ENCODE results near the gene KRTAP2-1. TPM values are rescaled to one million over a fixed set of nuclear protein-coding genes. Genes with fewer than 3 reads are reported as not detected.
"Not testable (repeated sequence)": the region's sequence is repeated elsewhere in the genome, so short reads cannot be mapped to it uniquely, and the experiment has no call there.

Gene KRTAP2-1
- total RNA-seq, 2 experiments from 2014 or later: not detected

- peaks cover 18% of the 10 kb centered on the region for H3K27me3 Mint-ChIP-seq
- H3K36me3 Mint-ChIP-seq (ENCODE audit: low read depth); H3K27ac Mint-ChIP-seq; H3K4me1 Mint-ChIP-seq; H3K9me3 Mint-ChIP-seq; H3K4me3 Mint-ChIP-seq; DNase-seq; POLR2A ChIA-PET: not testable (repeated sequence)
- CTCF ChIA-PET: interaction anchor here (0.6 kb wide), 1 partner anchor 123 kb away, joined by 4 read pairs; no protein-coding TSS in a partner anchor
These were observed 18.0 kb upstream of the KRTAP2-1 start for GRCh38 chr17:41065016-41065689.

DNA sequence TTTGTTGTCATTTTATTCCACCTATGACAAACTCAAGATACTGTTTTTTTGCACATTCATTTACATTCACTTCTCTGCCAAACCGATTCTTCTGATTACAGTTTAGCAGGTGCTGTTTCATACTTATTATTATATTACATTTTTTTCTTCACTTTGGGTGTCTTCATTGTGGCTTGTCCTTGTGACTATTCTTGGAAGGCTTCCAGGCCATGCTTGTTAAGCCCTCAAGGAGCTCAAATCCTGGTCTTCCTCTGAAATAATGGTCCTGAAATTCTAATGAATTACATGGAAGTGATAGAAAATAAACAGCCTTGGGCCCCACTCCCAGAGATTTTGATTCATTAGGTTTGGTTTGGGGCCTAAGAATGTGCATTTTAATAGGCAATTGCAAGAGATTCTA, 17.2 kb upstream of the KRTAP2-1 start:
- POLR2A ChIA-PET: no interaction called here
- CTCF ChIA-PET: interaction anchor here (0.6 kb wide), 1 partner anchor 124 kb away, joined by 4 read pairs; no protein-coding TSS in a partner anchor

GRCh38 chr17:41063449-41063848, 16.3 kb upstream of the KRTAP2-1 start:
- H3K36me3 Mint-ChIP-seq (ENCODE audit: low read depth): no peaks in the 10 kb centered on the region
- ChIA-PET CTCF (interaction anchor here (0.9 kb wide), 1 partner anchor 259 kb away, joined by 3 read pairs; no protein-coding TSS in a partner anchor), POLR2A (no interaction called here)
- peaks cover 29% of the 10 kb centered on the region for H3K27me3 Mint-ChIP-seq
- no peak for DNase-seq
- H3K4me3 Mint-ChIP-seq: no peak overlapping the region
- H3K4me1 Mint-ChIP-seq: no peaks in the 10 kb centered on the region
- H3K9me3 Mint-ChIP-seq: no peaks in the 10 kb centered on the region
- no peak overlapping the region for H3K27ac Mint-ChIP-seq

More for the DNA sequence above, 17.2 kb upstream of the KRTAP2-1 start:
- Mint-ChIP-seq H3K4me1 (no peaks in the 10 kb centered on the region), H3K9me3 (no peaks in the 10 kb centered on the region), H3K27ac (no peak overlapping the region), H3K27me3 (peaks cover 24% of the 10 kb centered on the region), H3K36me3 (ENCODE audit: low read depth) (no peaks in the 10 kb centered on the region), H3K4me3 (no peak overlapping the region)
- no peak for DNase-seq

DNA sequence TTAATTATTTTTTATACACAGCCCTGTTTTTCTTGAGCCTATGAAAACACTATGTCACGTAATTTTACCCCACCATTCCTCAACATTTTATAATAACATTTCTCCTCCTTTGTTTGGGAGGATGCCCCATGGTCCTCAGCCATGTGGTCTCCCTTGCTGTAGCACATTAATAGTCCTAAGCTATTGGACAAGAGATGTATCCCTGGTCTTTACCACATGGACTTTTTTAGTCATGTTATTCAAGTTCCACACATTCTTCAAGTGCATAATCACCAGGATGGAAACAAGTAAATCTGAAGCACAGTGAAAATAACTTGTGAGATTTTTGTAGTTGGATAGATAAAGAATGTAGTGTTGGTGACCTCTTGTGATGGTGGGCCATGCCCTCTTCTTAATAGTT, 14.8 kb upstream of the KRTAP2-1 start:
- Mint-ChIP-seq H3K36me3 (ENCODE audit: low read depth) (no peaks in the 10 kb centered on the region), H3K4me1 (no peaks in the 10 kb centered on the region), H3K27ac (no peak overlapping the region), H3K4me3 (no peak overlapping the region), H3K9me3 (no peaks in the 10 kb centered on the region), H3K27me3 (peaks cover 36% of the 10 kb centered on the region)
- no peak for DNase-seq
- ChIA-PET POLR2A (no interaction called here), CTCF (no interaction called here)

- peaks cover 36% of the 10 kb centered on the region for H3K27me3 Mint-ChIP-seq
- no peak within 1 kb of the TSS for H3K27ac Mint-ChIP-seq
- no peaks in the 10 kb centered on the region for H3K4me1 Mint-ChIP-seq
- ChIA-PET CTCF (no interaction called here), POLR2A (no interaction called here)
- no peaks in the 10 kb centered on the region for H3K9me3 Mint-ChIP-seq
- H3K4me3 Mint-ChIP-seq: no peak within 1 kb of the TSS
- no peak for DNase-seq
- no peaks in the 10 kb centered on the region for H3K36me3 Mint-ChIP-seq (ENCODE audit: low read depth)
These were observed 13.0 kb upstream of the KRTAP2-1 start, which contains the start of gene KRTAP2-3 for GRCh38 chr17:41060052-41060604. Gene KRTAP2-3 (minus strand): TSS chr17:41060114. CDS start chr17:41060050, 64 bp downstream.

- H3K9me3 Mint-ChIP-seq; H3K36me3 Mint-ChIP-seq (ENCODE audit: low read depth); CTCF ChIA-PET; H3K4me3 Mint-ChIP-seq; H3K27ac Mint-ChIP-seq; POLR2A ChIA-PET; H3K4me1 Mint-ChIP-seq; DNase-seq: not testable (repeated sequence)
- H3K27me3 Mint-ChIP-seq: peaks cover 36% of the 10 kb centered on the region
These were observed 12.3 kb upstream of the KRTAP2-1 start for GRCh38 chr17:41059276-41060051.

DNA sequence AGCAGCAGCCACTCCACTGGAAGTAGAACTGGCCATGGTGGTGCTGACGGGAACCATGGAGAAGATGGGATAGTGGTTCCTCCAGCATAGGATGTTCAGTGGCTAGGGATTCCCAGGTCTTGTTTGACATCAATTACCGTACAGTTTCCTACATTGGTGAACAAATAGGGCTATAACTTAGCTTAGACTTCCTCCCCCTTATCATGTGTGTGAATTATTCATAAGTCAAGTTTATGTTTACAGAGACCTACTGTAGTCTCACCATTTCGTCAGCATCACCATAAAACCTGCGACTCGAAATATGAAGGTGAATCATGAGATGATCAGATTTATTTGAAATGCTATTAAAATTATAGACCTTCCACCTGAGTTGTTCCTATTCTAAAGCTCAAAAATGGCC, 11.6 kb upstream of the KRTAP2-1 start:
- ChIA-PET CTCF (no interaction called here), POLR2A (no interaction called here)
- no peaks in the 10 kb centered on the region for H3K36me3 Mint-ChIP-seq (ENCODE audit: low read depth)
- H3K4me3 Mint-ChIP-seq: no peak overlapping the region
- no peak for DNase-seq
- H3K27me3 Mint-ChIP-seq: peaks cover 36% of the 10 kb centered on the region
- no peaks in the 10 kb centered on the region for H3K4me1 Mint-ChIP-seq
- no peaks in the 10 kb centered on the region for H3K9me3 Mint-ChIP-seq
- H3K27ac Mint-ChIP-seq: no peak overlapping the region

DNA sequence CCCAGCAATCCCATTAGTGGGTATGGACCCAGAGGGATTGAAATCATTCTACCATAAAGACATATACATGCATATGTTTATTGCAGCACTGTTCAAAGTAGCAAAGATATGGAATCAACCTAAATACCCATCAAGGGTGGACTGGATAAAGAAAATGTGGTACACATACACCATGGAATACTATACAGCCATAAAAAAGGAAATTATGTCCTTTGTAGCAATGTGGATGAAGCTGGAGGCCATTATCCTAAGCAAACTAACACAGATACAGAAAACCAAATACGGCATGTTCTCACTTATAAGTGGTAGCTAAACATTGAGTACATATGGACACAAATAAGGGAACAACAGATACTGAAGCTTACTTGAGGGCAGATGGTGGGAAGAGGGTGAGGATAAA, 10.4 kb upstream of the KRTAP2-1 start:
- Mint-ChIP-seq H3K27ac (no peak overlapping the region), H3K9me3 (no peaks in the 10 kb centered on the region), H3K4me3 (no peak overlapping the region), H3K4me1 (no peaks in the 10 kb centered on the region), H3K36me3 (ENCODE audit: low read depth) (no peaks in the 10 kb centered on the region), H3K27me3 (peaks cover 38% of the 10 kb centered on the region)
- ChIA-PET CTCF (no interaction called here), POLR2A (no interaction called here)
- DNase-seq: no peak

GRCh38 chr17:41055130-41055529, 8.0 kb upstream of the KRTAP2-1 start, which contains the start of gene KRTAP2-2:
Gene KRTAP2-2 (minus strand): TSS chr17:41055230. CDS start chr17:41055211, 19 bp downstream.
- H3K4me3 Mint-ChIP-seq; H3K36me3 Mint-ChIP-seq (ENCODE audit: low read depth); DNase-seq; CTCF ChIA-PET; H3K9me3 Mint-ChIP-seq; POLR2A ChIA-PET; H3K27ac Mint-ChIP-seq; H3K4me1 Mint-ChIP-seq: not testable (repeated sequence)
- peaks cover 30% of the 10 kb centered on the region for H3K27me3 Mint-ChIP-seq

DNA sequence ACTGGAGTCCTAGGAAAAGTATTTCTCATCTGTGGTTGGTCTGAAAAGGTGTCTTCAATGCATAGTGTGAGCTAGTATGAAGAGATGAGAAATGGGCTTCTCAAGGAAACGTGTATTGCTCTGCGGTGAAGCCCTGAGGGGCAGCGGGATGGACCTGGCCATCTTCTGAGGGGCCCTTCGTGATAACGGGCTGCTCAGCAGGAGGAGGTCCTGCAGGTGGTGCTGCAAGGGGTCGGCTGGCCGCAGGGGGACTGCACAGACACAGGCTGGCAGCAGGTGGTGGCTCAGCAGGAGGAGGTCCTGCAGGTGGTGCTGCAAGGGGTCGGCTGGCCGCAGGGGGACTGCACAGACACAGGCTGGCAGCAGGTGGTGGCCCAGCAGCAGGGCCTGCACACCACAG, 7.4 kb upstream of the KRTAP2-1 start:
- POLR2A ChIA-PET; H3K4me3 Mint-ChIP-seq; H3K36me3 Mint-ChIP-seq (ENCODE audit: low read depth); DNase-seq; H3K9me3 Mint-ChIP-seq; H3K4me1 Mint-ChIP-seq; CTCF ChIA-PET; H3K27ac Mint-ChIP-seq: not testable (repeated sequence)
- H3K27me3 Mint-ChIP-seq: peaks cover 27% of the 10 kb centered on the region

- Mint-ChIP-seq H3K9me3 (no peaks in the 10 kb centered on the region), H3K27ac (no peak overlapping the region), H3K27me3 (peaks cover 23% of the 10 kb centered on the region), H3K36me3 (ENCODE audit: low read depth) (no peaks in the 10 kb centered on the region), H3K4me1 (no peaks in the 10 kb centered on the region), H3K4me3 (no peak overlapping the region)
- no peak for DNase-seq
- ChIA-PET POLR2A (no interaction called here), CTCF (no interaction called here)
These were observed 6.9 kb upstream of the KRTAP2-1 start for GRCh38 chr17:41054025-41054424.

GRCh38 chr17:41052566-41052965, 5.5 kb upstream of the KRTAP2-1 start:
- H3K9me3 Mint-ChIP-seq: no peaks in the 10 kb centered on the region
- no peak overlapping the region for H3K27ac Mint-ChIP-seq
- POLR2A ChIA-PET: no interaction called here
- no peaks in the 10 kb centered on the region for H3K4me1 Mint-ChIP-seq
- H3K4me3 Mint-ChIP-seq: no peak overlapping the region
- H3K36me3 Mint-ChIP-seq (ENCODE audit: low read depth): no peaks in the 10 kb centered on the region
- DNase-seq: no peak
- CTCF ChIA-PET: no interaction called here
- H3K27me3 Mint-ChIP-seq: peaks cover 21% of the 10 kb centered on the region

DNA sequence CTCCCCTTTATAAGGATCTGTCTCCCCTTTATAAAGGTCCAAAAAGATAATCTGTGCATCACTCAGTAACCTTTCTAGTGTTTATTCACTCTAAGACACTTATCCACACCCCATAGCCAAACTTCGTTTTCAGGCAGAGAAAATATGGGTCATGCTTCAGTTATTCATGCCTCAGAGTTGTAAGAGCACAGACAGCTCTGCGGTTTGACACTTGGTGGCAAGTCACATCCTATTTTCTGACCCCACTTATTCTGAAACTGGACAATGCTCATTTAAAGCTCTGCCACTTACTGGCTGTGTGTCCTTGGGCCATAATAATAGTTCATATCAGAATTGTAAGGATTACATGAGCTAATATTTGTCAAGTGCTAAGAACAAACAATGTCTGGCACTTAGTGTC, 2.0 kb upstream of the KRTAP2-1 start:
- CTCF ChIA-PET: no interaction called here
- peaks cover 26% of the 10 kb centered on the region for H3K27me3 Mint-ChIP-seq
- no peak overlapping the region for H3K27ac Mint-ChIP-seq
- H3K36me3 Mint-ChIP-seq (ENCODE audit: low read depth): no peaks in the 10 kb centered on the region
- no peaks in the 10 kb centered on the region for H3K9me3 Mint-ChIP-seq
- POLR2A ChIA-PET: no interaction called here
- H3K4me1 Mint-ChIP-seq: no peaks in the 10 kb centered on the region
- no peak overlapping the region for H3K4me3 Mint-ChIP-seq
- DNase-seq: no peak

Measured in activated CD4-positive, alpha-beta memory T cell treated with anti-CD3 and anti-CD28 coated beads, Interleukin-2, amount 10 ng/mL, durations not matched to agents 7 days and 5 days (primary cell).